WTC11 (cell line): ENCODE data around the gene GNAI3.

Experiments used
- CREB1 ChIP-seq: sonication (generic); formaldehyde crosslinking; IDR thresholded peaks from 2 replicates; pipeline ENCODE4 v1.8.0; 2023; ENCODE audit warnings: mild to moderate bottlenecking, missing genetic modification reagents
- MXD4 ChIP-seq: fragments of 250-450 bp; sonication (Bioruptor Pico); IDR thresholded peaks from 2 replicates; pipeline ENCODE4 v1.8.0; 2021; ENCODE audit warnings: mild to moderate bottlenecking, moderate library complexity, borderline replicate concordance
- MYBL2 ChIP-seq: sonication (generic); formaldehyde crosslinking; IDR thresholded peaks from 2 replicates; pipeline ENCODE4 v1.8.1; 2023; ENCODE audit warnings: mild to moderate bottlenecking, moderate library complexity, missing genetic modification reagents
- RELA ChIP-seq: sonication (generic); formaldehyde crosslinking; IDR thresholded peaks from 2 replicates; pipeline ENCODE4 v1.8.1; 2022; ENCODE audit warnings: missing genetic modification reagents, mild to moderate bottlenecking, borderline replicate concordance
- SP1 ChIP-seq: sonication (generic); formaldehyde crosslinking; conservative IDR thresholded peaks from 2 replicates; pipeline ENCODE4 v1.8.1; 2022; ENCODE audit warnings: missing genetic modification reagents
- TEAD4 ChIP-seq: sonication (generic); formaldehyde crosslinking; IDR thresholded peaks from 2 replicates; pipeline ENCODE4 v1.8.0; 2022; ENCODE audit warnings: mild to moderate bottlenecking, missing genetic modification reagents
- ZNF232 ChIP-seq: sonication (generic); formaldehyde crosslinking; IDR thresholded peaks from 2 replicates; pipeline ENCODE4 v1.8.0; 2022; ENCODE audit warnings: mild to moderate bottlenecking, missing genetic modification reagents
- ZNF317 ChIP-seq: sonication (generic); formaldehyde crosslinking; IDR thresholded peaks from 2 replicates; pipeline ENCODE4 v1.8.1; 2023; ENCODE audit warnings: low read depth, mild to moderate bottlenecking, moderate library complexity, missing genetic modification reagents, borderline replicate concordance
- TF ChIP-seq, protein P1 (sequence below): fragments of 200-600 bp; IDR thresholded peaks from 2 replicates; pipeline ENCODE4 v1.8.0; 2022; ENCODE audit warnings: antibody characterized with exemption
- TF ChIP-seq, protein P2 (sequence below): sonication (generic); formaldehyde crosslinking; IDR thresholded peaks from 2 replicates; pipeline ENCODE4 v1.8.0; 2022; ENCODE audit warnings: mild to moderate bottlenecking, missing genetic modification reagents

DNA sequence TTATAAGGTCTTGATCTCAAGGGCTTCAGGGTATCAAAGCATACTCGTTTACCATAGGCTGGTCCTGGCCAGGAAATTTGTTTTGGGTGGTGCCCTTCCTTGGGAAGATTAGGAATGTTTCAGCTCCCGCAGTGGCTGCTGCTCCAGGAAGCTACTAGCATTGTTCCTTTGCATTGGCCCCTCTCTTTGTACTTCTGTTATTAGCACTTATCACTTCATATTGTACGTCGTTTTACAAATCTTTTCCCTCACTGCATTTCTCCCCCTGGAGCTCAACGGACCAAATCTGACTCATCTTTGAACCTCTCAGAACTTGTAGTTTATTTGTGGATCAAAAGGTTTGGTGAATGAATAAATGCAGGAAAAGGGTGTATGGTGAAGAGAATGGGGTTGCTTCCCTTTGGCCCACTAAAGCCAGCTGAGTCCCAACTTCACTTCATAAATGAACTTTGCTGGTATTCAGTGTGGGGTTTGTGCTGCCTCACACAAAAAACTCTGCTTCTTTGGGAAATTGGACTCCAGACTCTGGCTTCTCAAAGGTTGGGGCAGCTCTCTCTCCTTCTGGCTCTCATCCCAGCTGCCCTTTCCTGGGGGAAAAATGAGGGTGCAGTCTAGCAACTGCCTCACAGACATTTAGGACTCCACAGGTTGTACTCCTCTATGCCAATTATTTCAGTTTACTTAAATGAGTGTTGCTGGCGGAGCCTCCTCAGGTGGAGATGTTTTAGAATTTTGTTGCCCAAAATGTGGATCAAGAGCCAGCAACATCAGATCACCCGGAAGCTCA is 65.1 kb downstream of the GNAI3 start:
- TF ChIP-seq, protein P1, sequence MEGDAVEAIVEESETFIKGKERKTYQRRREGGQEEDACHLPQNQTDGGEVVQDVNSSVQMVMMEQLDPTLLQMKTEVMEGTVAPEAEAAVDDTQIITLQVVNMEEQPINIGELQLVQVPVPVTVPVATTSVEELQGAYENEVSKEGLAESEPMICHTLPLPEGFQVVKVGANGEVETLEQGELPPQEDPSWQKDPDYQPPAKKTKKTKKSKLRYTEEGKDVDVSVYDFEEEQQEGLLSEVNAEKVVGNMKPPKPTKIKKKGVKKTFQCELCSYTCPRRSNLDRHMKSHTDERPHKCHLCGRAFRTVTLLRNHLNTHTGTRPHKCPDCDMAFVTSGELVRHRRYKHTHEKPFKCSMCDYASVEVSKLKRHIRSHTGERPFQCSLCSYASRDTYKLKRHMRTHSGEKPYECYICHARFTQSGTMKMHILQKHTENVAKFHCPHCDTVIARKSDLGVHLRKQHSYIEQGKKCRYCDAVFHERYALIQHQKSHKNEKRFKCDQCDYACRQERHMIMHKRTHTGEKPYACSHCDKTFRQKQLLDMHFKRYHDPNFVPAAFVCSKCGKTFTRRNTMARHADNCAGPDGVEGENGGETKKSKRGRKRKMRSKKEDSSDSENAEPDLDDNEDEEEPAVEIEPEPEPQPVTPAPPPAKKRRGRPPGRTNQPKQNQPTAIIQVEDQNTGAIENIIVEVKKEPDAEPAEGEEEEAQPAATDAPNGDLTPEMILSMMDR, result no peak
- TF ChIP-seq, protein P2, sequence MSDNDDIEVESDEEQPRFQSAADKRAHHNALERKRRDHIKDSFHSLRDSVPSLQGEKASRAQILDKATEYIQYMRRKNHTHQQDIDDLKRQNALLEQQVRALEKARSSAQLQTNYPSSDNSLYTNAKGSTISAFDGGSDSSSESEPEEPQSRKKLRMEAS (CRISPR knock-in tag), result no peak
- TF ChIP-seq MYBL2 (CRISPR knock-in tag) (no peak), SP1 (CRISPR knock-in tag) (no peak), ZNF317 (CRISPR knock-in tag) (no peak), RELA (CRISPR knock-in tag) (no peak), MXD4 (CRISPR knock-in tag) (no peak), CREB1 (CRISPR knock-in tag) (no peak), TEAD4 (CRISPR knock-in tag) (no peak), ZNF232 (no peak)
